AG09319 (cell line): ENCODE data around the gene TADA2B.

ENCODE experiments used
- DNase-seq: peaks from one replicate; pipeline ENCODE4 v3.0.0-alpha.2; 2010; ENCODE audit warnings: low read depth; ENCODE audit errors: extremely low read depth
- CTCF ChIP-seq: IDR thresholded peaks from 2 replicates; pipeline ENCODE4 v1.5.1; 2011; ENCODE audit warnings: low read depth, mild to moderate bottlenecking, inconsistent platforms, low read length, moderate library complexity

TADA2B gene

GRCh38 chr4:7059662-7060061 is 16.5 kb downstream of the TADA2B start:
- no peak for TF ChIP-seq CTCF
- no peak for DNase-seq

GRCh38 chr4:7060346-7061150 is 17.4 kb downstream of the TADA2B start:
- no peak for DNase-seq

GRCh38 chr4:7061815-7062214 is 18.6 kb downstream of the TADA2B start:
- no peak for TF ChIP-seq CTCF
- DNase-seq: no peak

More at GRCh38 chr4:7060346-7061150, 17.4 kb downstream of the TADA2B start:
- TF ChIP-seq CTCF: no peak

GRCh38 chr4:7062816-7063215 is 19.6 kb downstream of the TADA2B start:
- no peak for TF ChIP-seq CTCF
- DNase-seq: no peak

- TF ChIP-seq CTCF: no peak
- DNase-seq: no peak
Observed at GRCh38 chr4:7063362-7063761, 20.2 kb downstream of the TADA2B start.

- TF ChIP-seq CTCF: no peak
- DNase-seq: no peak
Observed at GRCh38 chr4:7066006-7066405, 22.8 kb downstream of the TADA2B start.

- no peak for TF ChIP-seq CTCF
- no peak for DNase-seq
Observed at GRCh38 chr4:7066493-7066892, 23.3 kb downstream of the TADA2B start.
